HCT116 (cell line): ENCODE data around the gene ALG13. TPM values are rescaled to one million over a fixed set of nuclear protein-coding genes. Genes with fewer than 3 reads are reported as not detected.

ENCODE experiments used
- ATAC-seq: fragments of 200-7000 bp; cut with Tn5 transposase; 2 replicates; pipeline ENCODE4 v1.9.1; 2020; ENCODE audit warnings: mild to moderate bottlenecking, moderate library complexity
- BruUV-seq: library from RNA; stranded (reverse); fragments of 400-500 nt; replicated peaks from 2 replicates; lab custom pipeline; 2021; lab: Mats Ljungman, UMichigan
- CTCF ChIA-PET: fragments of 300-600 bp; sonication (Branson Sonifier 250); formaldehyde crosslinking; loops from one replicate; lab custom pipeline; 2021; ENCODE audit warnings: antibody characterized with exemption; lab: Charles Lee
- POLR2A ChIA-PET: fragments of 300-600, 350-600 bp; sonication (Branson Sonifier 250); formaldehyde crosslinking; loops from one replicate; lab custom pipeline; 2021; ENCODE audit warnings: antibody characterized with exemption; lab: Charles Lee
- RAD21 ChIA-PET, 2 experiments: fragments of 300-600 bp; sonication (Branson Sonifier 250); formaldehyde crosslinking; loops; one replicate each; lab custom pipeline; 2023; ENCODE audit warnings: low total read pairs in 2 of 2; ENCODE audit not compliant: uncharacterized antibody in 2 of 2, unreplicated experiment in 2 of 2, low non-redundant PET in 1 of 2; lab: Charles Lee
- DNase-seq: peaks from one replicate; pipeline ENCODE4 v3.0.0-alpha.2; 2010; ENCODE audit warnings: low read depth, low spot score
- H2AFZ ChIP-seq: fragments of 200-600 bp; shearing (Covaris generic), sonication (generic); 2 replicates; pipeline ENCODE4 v1.6.1; 2017; ENCODE audit warnings: low read depth, mixed run types, mixed read lengths, antibody characterized with exemption, low read length; ENCODE audit not compliant: poor library complexity, severe bottlenecking
- H3K27ac ChIP-seq: 2 replicates; pipeline ENCODE4 v1.5.1; 2012; ENCODE audit warnings: low read depth, low read length
- H3K27me3 ChIP-seq: fragments of 200-600 bp; sonication (generic); 2 replicates; pipeline ENCODE4 v1.6.1; 2016; ENCODE audit warnings: mixed run types, low read length, mixed read lengths; ENCODE audit not compliant: insufficient read depth
- H3K36me3 ChIP-seq, 2 experiments: fragments of 200-500 bp in 1 of 2; fragments of 200-600 bp in 1 of 2; sonication (Bioruptor generic) in 1 of 2; sonication (generic) in 1 of 2; 2 replicates each; pipeline versions ENCODE4 v1.5.1 to v1.6.1; 2014 to 2016; ENCODE audit warnings: low read length in 2 of 2, inconsistent platforms in 1 of 2, mixed read lengths in 1 of 2, mixed run types in 1 of 2; ENCODE audit not compliant: insufficient read depth in 2 of 2, control insufficient read depth in 1 of 2
- H3K4me1 ChIP-seq, 2 experiments: fragments of 200-600 bp in 1 of 2; sonication (generic) in 1 of 2; 2 replicates each; pipeline versions ENCODE4 v1.5.1 to v1.6.1; 2012 to 2017; ENCODE audit warnings: low read length in 2 of 2, inconsistent platforms in 1 of 2, mild to moderate bottlenecking in 1 of 2, mixed read lengths in 1 of 2, mixed run types in 1 of 2, moderate library complexity in 1 of 2; ENCODE audit not compliant: insufficient read depth in 2 of 2, control insufficient read depth in 1 of 2
- H3K4me2 ChIP-seq: fragments of 200-600 bp; sonication (generic); 2 replicates; pipeline ENCODE4 v1.6.1; 2017; ENCODE audit warnings: mixed run types, low read length, mixed read lengths
- H3K4me3 ChIP-seq, 2 experiments: fragments of 200-600 bp in 1 of 2; sonication (generic) in 1 of 2; replicated peaks in 1 of 2; 2 replicates each; pipeline ENCODE4 v1.5.1; 2011 to 2016; ENCODE audit warnings: low read length in 2 of 2, control low read depth in 1 of 2, low read depth in 1 of 2, mild to moderate bottlenecking in 1 of 2, mixed read lengths in 1 of 2, mixed run types in 1 of 2
- H3K79me2 ChIP-seq: fragments of 200-600 bp; sonication (generic); 2 replicates; pipeline ENCODE4 v1.6.1; 2017; ENCODE audit warnings: mild to moderate bottlenecking, mixed run types, low read length, moderate library complexity, mixed read lengths; ENCODE audit not compliant: insufficient read depth
- H3K9ac ChIP-seq: fragments of 200-600 bp; sonication (generic); 2 replicates; pipeline ENCODE4 v1.6.1; 2016; ENCODE audit warnings: low read length, mixed read lengths
- H3K9me2 ChIP-seq: fragments of 200-600 bp; sonication (generic), shearing (Covaris generic); 2 replicates; pipeline ENCODE4 v1.6.1; 2017; ENCODE audit warnings: mixed run types, mild to moderate bottlenecking, moderate library complexity; ENCODE audit not compliant: insufficient read depth
- H3K9me3 ChIP-seq, 2 experiments: fragments of 200-500 bp in 1 of 2; fragments of 200-600 bp in 1 of 2; sonication (Bioruptor generic) in 1 of 2; sonication (generic) in 1 of 2; 2 replicates each; pipeline ENCODE4 v1.6.1; 2014 to 2017; ENCODE audit warnings: low read length in 2 of 2, mixed read lengths in 2 of 2, inconsistent platforms in 1 of 2, low read depth in 1 of 2, mild to moderate bottlenecking in 1 of 2, mixed run types in 1 of 2, moderate library complexity in 1 of 2; ENCODE audit not compliant: control insufficient read depth in 1 of 2, insufficient read depth in 1 of 2
- H4K20me1 ChIP-seq: fragments of 200-600 bp; sonication (generic), shearing (Covaris generic); 2 replicates; pipeline ENCODE4 v1.6.1; 2017; ENCODE audit warnings: mixed run types, mild to moderate bottlenecking, moderate library complexity; ENCODE audit not compliant: insufficient read depth
- CEBPB ChIP-seq: IDR thresholded peaks from 2 replicates; pipeline ENCODE4 v1.6.1; 2012; ENCODE audit warnings: low read depth
- EGR1 ChIP-seq: IDR thresholded peaks from 2 replicates; pipeline ENCODE4 v1.6.1; 2012; ENCODE audit warnings: low read depth
- ELF1 ChIP-seq: IDR thresholded peaks from 2 replicates; pipeline ENCODE4 v1.6.1; 2012; ENCODE audit warnings: low read depth, borderline replicate concordance
- EZH2phosphoT487 ChIP-seq: fragments of 200-600 bp; IDR thresholded peaks from 2 replicates; pipeline ENCODE4 v1.6.1; 2018; ENCODE audit warnings: antibody characterized with exemption, borderline replicate concordance
- JUND ChIP-seq: IDR thresholded peaks from 2 replicates; pipeline ENCODE4 v1.6.1; 2012
- RAD21 ChIP-seq: IDR thresholded peaks from 2 replicates; pipeline ENCODE4 v1.6.1; 2012; ENCODE audit warnings: low read depth, mild to moderate bottlenecking
- SRF ChIP-seq: IDR thresholded peaks from 2 replicates; pipeline ENCODE4 v1.6.1; 2012; ENCODE audit warnings: low read depth
- YY1 ChIP-seq: IDR thresholded peaks from 2 replicates; pipeline ENCODE4 v1.6.1; 2011; ENCODE audit warnings: low read length, low read depth, moderate library complexity, mild to moderate bottlenecking; ENCODE audit not compliant: insufficient replicate concordance; ENCODE audit errors: extremely low read depth
- ZFX ChIP-seq: fragments of 450-650 bp; IDR thresholded peaks from 2 replicates; pipeline ENCODE4 v1.6.1; 2017
- ZNF274 ChIP-seq: fragments of 200-500 bp; sonication (Bioruptor generic); IDR thresholded peaks from 2 replicates; pipeline ENCODE4 v1.6.1; 2014; ENCODE audit warnings: mild to moderate bottlenecking, low read depth, low read length, inconsistent platforms
- intact Hi-C: fragments of 100-400 bp; cut with micrococcal nuclease; formaldehyde crosslinking; loops from 2 replicates; pipeline ENCODE4 v1.10.0; 2022
- total RNA-seq: library from RNA; stranded (reverse); gene quantifications from one replicate; pipeline ENCODE4 v1.2.1, GENCODE V29; 2021; ENCODE audit not compliant: unreplicated experiment
- TF ChIP-seq, protein P1 (sequence below): IDR thresholded peaks from 2 replicates; pipeline ENCODE4 v1.6.1; 2012
- TF ChIP-seq, protein P2 (sequence below): IDR thresholded peaks from 2 replicates; pipeline ENCODE4 v1.6.1; 2012; ENCODE audit warnings: low read depth
- TF ChIP-seq, protein P3 (sequence below), 3 experiments: fragments of 200-600 bp in 1 of 3; sonication (generic) in 1 of 3; IDR thresholded peaks in 2 of 3; conservative IDR thresholded peaks in 1 of 3; 2 replicates each; pipeline ENCODE4 v1.5.1; 2012 to 2017; ENCODE audit warnings: low read depth in 2 of 3, low read length in 2 of 3, antibody characterized with exemption in 1 of 3, borderline replicate concordance in 1 of 3, control low read depth in 1 of 3, mild to moderate bottlenecking in 1 of 3, mixed read lengths in 1 of 3, mixed run types in 1 of 3, moderate library complexity in 1 of 3; ENCODE audit not compliant: insufficient read depth in 1 of 3

ALG13 gene
- total RNA-seq, 1 experiment from 2014 or later: 50.4 TPM

DNA sequence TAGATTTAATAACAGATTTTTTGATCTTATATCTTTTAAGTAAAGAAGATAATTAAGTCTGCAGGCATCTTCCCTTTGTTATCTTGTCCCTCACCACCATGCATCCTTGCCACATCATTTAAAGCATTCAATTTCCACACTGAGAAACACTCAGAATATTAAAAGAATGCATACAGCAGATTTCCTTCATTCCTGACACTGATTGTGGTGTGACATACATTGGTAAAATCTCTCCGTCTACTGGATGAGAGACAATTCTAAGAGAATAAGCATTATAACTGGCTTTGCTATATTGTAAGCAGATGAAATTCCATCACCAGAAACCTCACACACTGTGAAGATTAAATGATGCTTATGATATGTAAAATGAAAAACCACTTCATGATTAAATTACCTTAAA, 97.6 kb downstream of the ALG13 start:
- Histone ChIP-seq H2AFZ (no peak overlapping the region), H3K27ac (no peak overlapping the region), H4K20me1 (no peaks in the 10 kb centered on the region), H3K9ac (no peak overlapping the region), H3K36me3 (no peaks in the 10 kb centered on the region), H3K9me2 (no peaks in the 10 kb centered on the region), H3K79me2 (no peaks in the 10 kb centered on the region), H3K9me3 (no peaks in the 10 kb centered on the region), H3K27me3 (no peaks in the 10 kb centered on the region), H3K4me1 (no peaks in the 10 kb centered on the region), H3K4me3 (no peak overlapping the region), H3K4me2 (no peak overlapping the region)
- RAD21 ChIA-PET: no interaction called here
- DNase-seq: no peak
- CTCF ChIA-PET: no interaction called here
- intact Hi-C loops: no loop called here
- TF ChIP-seq YY1 (no peak), EGR1 (no peak), SRF (no peak), ELF1 (no peak), EZH2phosphoT487 (no peak), ZFX (no peak), CEBPB (no peak), RAD21 (no peak), JUND (no peak), ZNF274 (no peak)
- TF ChIP-seq, protein P1, sequence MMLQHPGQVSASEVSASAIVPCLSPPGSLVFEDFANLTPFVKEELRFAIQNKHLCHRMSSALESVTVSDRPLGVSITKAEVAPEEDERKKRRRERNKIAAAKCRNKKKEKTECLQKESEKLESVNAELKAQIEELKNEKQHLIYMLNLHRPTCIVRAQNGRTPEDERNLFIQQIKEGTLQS: no peak
- TF ChIP-seq, protein P2, sequence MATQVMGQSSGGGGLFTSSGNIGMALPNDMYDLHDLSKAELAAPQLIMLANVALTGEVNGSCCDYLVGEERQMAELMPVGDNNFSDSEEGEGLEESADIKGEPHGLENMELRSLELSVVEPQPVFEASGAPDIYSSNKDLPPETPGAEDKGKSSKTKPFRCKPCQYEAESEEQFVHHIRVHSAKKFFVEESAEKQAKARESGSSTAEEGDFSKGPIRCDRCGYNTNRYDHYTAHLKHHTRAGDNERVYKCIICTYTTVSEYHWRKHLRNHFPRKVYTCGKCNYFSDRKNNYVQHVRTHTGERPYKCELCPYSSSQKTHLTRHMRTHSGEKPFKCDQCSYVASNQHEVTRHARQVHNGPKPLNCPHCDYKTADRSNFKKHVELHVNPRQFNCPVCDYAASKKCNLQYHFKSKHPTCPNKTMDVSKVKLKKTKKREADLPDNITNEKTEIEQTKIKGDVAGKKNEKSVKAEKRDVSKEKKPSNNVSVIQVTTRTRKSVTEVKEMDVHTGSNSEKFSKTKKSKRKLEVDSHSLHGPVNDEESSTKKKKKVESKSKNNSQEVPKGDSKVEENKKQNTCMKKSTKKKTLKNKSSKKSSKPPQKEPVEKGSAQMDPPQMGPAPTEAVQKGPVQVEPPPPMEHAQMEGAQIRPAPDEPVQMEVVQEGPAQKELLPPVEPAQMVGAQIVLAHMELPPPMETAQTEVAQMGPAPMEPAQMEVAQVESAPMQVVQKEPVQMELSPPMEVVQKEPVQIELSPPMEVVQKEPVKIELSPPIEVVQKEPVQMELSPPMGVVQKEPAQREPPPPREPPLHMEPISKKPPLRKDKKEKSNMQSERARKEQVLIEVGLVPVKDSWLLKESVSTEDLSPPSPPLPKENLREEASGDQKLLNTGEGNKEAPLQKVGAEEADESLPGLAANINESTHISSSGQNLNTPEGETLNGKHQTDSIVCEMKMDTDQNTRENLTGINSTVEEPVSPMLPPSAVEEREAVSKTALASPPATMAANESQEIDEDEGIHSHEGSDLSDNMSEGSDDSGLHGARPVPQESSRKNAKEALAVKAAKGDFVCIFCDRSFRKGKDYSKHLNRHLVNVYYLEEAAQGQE: no peak
- TF ChIP-seq, protein P3, sequence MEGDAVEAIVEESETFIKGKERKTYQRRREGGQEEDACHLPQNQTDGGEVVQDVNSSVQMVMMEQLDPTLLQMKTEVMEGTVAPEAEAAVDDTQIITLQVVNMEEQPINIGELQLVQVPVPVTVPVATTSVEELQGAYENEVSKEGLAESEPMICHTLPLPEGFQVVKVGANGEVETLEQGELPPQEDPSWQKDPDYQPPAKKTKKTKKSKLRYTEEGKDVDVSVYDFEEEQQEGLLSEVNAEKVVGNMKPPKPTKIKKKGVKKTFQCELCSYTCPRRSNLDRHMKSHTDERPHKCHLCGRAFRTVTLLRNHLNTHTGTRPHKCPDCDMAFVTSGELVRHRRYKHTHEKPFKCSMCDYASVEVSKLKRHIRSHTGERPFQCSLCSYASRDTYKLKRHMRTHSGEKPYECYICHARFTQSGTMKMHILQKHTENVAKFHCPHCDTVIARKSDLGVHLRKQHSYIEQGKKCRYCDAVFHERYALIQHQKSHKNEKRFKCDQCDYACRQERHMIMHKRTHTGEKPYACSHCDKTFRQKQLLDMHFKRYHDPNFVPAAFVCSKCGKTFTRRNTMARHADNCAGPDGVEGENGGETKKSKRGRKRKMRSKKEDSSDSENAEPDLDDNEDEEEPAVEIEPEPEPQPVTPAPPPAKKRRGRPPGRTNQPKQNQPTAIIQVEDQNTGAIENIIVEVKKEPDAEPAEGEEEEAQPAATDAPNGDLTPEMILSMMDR (IDR thresholded peaks at IDR 0.05 in 2 of 3, conservative IDR thresholded peaks at IDR 0.05 in 1 of 3; ENCODE audit: borderline replicate concordance in 1 of 3, insufficient read depth in 1 of 3, low read depth in 2 of 3, low read length in 2 of 3): no peak
- ATAC-seq: no peak
- no TSS peak for BruUV-seq
- POLR2A ChIA-PET: no interaction called here
